Right hindlimb (tissue), 1 donor: Measurements from ENCODE around the gene PSMD14.
"Not testable (repeated sequence)": the region's sequence is repeated elsewhere in the genome, so short reads cannot be mapped to it uniquely, and the experiment has no call there.

Experiments
- DNase-seq: peaks from one replicate; pipeline ENCODE4 v3.0.0-alpha.2; 2018

The PSMD14 gene

DNA sequence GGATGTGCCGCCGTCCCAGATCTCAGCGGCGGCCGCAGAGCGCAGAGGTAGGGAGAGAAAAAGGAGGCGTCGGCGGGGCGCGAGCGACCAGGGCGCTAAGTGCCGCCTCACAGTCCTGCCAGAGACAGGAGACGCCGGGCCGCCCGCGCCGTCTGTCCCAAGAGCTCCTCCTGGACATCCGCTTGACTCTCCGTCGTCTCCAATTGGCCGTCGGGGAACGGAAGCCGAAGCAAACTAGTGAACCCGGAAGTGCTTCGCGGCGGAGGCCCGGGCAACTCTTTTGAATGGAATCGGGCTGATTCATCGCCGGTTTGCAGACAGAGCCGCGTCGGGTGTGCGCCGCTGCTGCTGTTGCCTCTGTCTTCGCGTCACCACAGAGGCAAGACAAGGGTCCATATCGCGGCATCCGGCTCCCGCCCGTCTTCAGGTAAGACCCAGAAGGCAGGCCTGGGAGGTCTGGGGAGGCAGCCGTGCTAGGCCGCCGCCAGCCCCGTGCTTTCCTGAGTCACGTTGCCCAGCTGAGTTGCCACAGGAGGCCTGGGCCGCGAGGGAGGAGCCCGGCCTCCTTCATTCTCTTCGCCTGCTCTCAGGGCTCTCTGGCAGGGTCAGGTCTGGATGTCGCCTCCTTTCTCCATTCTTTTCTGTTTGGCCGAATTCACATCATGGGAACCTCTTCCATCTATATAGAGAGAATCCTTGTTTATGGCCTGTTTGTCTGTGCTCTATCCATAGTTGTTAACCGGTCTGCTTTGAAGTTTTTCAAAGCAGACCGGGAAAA, at the start of gene PSMD14:
PSMD14 (plus strand) TSS at position 248 of the 778 bp plus-strand sequence. CDS start 10,401 bp downstream, outside the sequence.
- DNase-seq: peak; percentile 95

GRCh38 chr2:161265874-161266273, 42.4 kb upstream of the PSMD14 start:
- no peak for DNase-seq

DNA sequence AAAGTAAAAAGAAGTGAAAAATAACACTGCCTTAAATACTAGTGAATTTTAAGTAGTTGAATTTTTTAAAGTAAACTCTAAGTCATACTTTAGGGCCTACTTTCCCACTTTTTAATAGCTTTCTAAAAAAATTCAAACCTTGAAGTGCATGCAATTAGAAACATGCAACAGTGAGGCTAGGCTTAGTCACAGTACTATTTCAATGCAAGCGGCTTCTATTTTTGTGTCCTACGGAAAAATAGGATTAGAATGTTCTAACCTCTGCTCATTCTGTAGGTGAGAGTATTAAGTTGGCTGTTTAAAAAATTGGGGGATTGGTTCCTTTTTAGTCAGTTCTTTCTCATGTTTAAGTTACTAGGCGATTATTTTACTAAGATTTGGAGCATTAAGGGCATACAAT, 39.1 kb upstream of the PSMD14 start:
- DNase-seq: no peak

GRCh38 chr2:161273038-161273760, 35.0 kb upstream of the PSMD14 start:
- DNase-seq: no peak

DNA sequence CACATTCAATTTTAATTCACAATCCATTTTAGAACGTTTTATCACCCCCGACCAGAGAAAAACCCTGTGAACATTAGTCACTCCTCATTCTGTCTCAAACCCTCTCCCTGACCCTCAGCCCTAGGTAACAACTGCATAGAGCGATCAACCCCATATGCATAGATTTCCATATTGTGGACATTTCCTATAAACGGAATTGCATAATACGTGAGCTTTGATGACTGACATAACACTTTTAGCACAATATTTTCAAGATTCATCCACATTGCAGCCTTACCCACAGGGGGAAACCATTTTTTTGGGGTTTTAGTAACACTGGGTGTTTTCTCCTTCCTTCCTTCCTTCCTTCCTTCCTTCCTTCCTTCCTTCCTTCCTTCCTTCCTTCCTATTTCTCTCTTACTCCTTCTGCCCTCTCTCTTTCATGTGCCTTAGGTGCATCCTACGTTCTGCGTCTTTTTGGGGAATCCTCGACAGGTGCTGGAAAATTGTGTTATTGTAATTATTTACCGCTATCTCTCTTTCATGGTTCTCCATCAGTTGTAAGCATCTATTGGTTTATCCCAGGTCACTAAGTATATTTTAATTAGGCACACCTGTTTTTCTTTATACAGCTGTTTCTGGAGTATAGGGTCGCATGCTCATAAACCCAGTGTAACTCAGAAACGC, 29.5 kb upstream of the PSMD14 start:
- not testable (repeated sequence) for DNase-seq

- not testable (repeated sequence) for DNase-seq
Measured at GRCh38 chr2:161279230-161279815, 28.9 kb upstream of the PSMD14 start.

DNA sequence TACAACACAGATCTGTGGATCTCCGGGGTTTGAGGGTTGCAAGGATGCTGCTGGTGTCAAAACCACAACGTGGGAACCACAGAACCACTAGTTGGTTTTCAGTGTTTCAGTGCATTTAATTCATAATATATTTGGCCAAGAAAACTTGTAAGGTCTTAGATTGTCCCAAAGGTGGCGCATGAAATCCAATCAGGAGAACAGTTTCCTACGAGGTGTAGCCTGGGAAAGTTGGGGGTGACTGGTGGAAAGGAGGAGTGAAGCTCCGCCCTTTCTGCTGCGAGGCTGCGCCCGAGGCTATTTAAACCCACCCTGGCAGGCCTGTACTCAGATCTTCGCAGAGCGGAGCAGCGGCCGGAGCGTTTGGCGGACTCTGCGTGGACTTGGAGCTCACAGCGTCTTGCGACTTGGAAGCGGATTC, 27.3 kb upstream of the PSMD14 start:
- DNase-seq: not testable (repeated sequence)

- not testable (repeated sequence) for DNase-seq
Measured at GRCh38 chr2:161281615-161282310, 26.5 kb upstream of the PSMD14 start.

DNA sequence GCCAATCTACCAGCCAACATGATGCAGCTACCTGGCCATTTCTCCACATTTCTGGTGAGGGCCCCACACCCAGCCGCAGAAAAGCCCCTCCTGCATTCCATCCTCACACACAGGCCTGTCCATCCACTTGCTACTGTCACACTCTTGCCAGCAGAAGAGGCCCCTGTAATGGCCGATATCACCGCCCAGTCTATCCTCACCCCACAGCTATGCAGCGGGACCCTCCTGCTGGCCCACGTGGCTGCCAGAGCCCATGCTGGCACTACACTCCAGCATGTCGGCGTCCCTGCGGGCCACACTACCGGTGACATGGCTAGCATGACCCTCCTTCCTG, 25.9 kb upstream of the PSMD14 start:
- not testable (repeated sequence) for DNase-seq

DNA sequence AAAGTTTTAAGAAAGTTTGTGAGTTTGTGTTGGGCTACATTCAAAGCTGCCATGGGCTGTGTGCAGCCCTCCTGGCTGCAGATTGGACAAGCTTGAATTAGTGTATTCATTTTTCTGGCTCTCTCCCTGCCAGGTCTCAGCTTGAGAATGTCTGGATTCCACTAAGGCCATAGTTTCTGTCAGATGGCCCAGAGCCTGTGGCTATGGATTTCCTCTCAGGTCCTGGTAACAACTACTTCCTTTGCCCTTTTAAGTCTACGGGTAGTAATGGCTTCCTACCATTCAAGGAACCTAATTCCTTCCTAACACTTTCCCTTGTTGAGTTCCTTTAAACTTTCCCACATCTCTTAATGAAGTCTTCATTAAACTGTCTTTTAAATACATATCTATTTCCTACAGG, 24.3 kb upstream of the PSMD14 start:
- DNase-seq: no peak

DNA sequence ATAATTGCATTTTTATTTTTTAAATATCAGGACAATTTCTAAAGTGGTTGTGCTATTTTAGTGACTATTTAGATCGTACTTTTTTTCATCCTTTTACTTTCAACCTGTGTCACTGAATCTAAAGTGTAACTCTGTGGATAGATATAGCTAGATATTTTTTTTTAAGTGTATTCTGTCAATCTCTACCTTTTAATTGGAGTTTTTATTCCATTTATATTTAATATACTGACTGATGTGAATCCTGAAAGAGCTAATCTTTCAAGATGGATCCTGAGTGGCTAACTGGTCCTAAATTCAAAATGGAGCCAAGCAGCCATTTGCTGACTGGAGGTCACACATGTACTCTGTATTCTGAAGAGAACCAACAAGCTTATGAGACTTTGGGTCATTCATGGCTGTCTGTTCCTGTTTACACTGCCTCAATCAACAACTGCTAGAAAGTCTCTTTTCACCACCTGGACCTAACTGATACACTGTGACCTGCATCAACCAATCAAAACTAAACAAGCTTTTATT, 4.6 kb upstream of the PSMD14 start:
- no peak for DNase-seq

GRCh38 chr2:161306919-161307318, 1.3 kb upstream of the PSMD14 start:
- no peak for DNase-seq

GRCh38 chr2:161307676-161308075, 549 bp upstream of the PSMD14 start:
- DNase-seq: no peak

DNA sequence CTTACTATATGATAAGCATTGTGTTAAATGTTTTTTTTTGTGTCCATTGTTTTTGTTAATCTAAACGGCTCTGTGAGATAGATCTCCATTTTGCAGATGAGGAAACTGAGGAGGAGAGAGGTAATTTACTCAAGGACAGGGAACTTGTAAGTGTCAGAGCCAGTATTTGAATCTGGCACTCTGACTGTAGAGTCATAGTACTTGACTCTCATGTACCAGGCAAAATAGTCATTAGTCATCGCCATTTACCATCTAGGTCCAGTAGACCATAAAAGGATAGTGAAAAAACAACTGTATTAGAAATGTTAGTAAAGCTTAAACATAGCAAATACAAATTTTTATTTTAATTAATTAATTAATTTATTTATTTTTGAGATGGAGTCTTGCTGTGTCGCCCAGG, 4.8 kb downstream of the PSMD14 start:
- no peak for DNase-seq

DNA sequence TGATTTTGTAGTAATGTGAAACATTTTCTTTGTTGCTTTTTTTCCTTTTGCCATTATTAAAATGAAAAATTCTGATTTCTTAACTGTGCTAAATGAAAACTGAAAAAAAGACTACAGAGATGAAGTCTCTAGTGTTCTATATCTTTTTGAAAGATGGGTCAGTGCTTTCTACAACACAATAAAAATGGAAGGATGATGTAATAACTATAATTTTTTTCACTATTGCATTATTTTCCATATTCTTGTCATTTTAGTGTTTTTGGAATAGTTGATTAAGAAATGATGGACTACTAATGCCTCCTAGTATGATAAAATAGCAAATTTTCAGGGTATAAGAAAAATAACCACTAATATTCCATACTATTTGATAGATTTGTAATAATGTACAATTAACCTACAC, 7.2 kb downstream of the PSMD14 start:
- no peak for DNase-seq

GRCh38 chr2:161316701-161317100, 8.5 kb downstream of the PSMD14 start:
- no peak for DNase-seq

DNA sequence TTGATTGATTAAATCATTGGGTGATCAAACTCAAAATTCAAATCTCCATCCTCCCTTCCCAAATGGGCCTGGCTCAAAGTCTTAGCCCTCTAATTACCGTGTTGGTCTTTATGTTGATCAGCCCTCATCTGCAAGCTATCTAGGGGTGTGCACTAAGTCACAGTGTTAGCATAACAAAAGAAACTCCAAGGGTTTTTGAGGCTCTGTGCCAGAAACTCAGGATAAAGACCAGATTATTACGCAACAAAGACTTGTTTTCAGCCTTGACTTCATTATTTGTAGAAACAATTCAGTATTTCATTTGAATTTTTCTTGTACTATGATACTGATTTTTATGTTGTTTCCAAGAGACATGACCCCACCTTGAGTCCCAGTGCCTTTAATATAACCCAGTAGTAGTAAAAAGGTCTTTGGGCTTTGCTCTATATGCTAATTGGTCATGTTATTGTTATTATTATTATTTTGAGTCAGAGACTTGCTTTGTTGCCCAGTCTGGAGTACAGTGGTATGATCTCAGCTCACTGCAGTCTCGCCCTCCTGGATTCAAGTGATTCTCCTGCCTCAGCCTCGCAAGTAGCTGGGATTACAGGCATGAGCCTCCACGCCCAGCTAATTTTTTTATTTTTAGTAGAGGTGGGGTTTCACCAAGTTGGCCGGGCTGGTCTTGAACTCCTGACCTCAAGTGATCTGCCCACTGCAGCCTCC, 13.9 kb downstream of the PSMD14 start:
- DNase-seq: no peak

GRCh38 chr2:161324876-161325275, 16.7 kb downstream of the PSMD14 start:
- no peak for DNase-seq

- no peak for DNase-seq
Measured at GRCh38 chr2:161327582-161327981, 19.4 kb downstream of the PSMD14 start.

- DNase-seq: no peak
Measured at GRCh38 chr2:161332371-161332967, 24.2 kb downstream of the PSMD14 start.

DNA sequence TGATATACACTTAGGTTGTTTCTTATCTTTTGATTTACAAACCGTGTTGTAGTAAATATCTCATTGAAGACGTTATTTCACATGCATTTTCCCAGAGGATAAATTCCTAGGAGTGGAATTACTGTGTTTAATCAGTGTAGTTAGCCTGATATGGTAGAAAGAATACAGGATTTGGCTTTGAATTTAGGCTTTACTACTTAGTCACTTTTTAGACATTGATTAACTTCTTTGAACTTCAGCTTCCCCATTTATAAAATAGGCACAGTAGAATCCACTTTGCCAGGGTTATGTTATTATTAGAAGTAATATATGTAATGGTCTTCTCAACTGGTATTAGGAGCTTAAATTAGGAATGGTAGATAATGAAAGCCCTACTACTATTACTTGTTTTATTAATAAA, 27.4 kb downstream of the PSMD14 start:
- no peak for DNase-seq
